Esophagus muscularis mucosa (tissue), 4 donors: ENCODE data around the gene SLC35F4.

Experiments used
- EP300 ChIP-seq: sonication (generic); formaldehyde crosslinking; IDR thresholded peaks from one replicate; pipeline ENCODE4 v1.6.1; 2017; ENCODE audit warnings: antibody characterized with exemption
- POLR2A ChIP-seq: fragments of 450-650 bp; IDR thresholded peaks from one replicate; pipeline ENCODE4 v1.6.1; 2017; ENCODE audit warnings: antibody characterized with exemption, moderate library complexity, mild to moderate bottlenecking, low read depth
- POLR2AphosphoS5 ChIP-seq, 2 donors: sonication (generic); formaldehyde crosslinking; IDR thresholded peaks; one replicate each; pipeline ENCODE4 v1.6.1; 2017; ENCODE audit warnings: antibody characterized with exemption in 2 of 2
- TF ChIP-seq, protein P1 (sequence below), 3 experiments: fragments of 200-600 bp in 2 of 3; fragments of 450-650 bp in 1 of 3; sonication (generic) in 2 of 3; IDR thresholded peaks; one replicate each; pipeline ENCODE4 v1.5.1; 2017 to 2019; ENCODE audit warnings: antibody characterized with exemption in 3 of 3, mild to moderate bottlenecking in 2 of 3, moderate library complexity in 1 of 3

DNA sequence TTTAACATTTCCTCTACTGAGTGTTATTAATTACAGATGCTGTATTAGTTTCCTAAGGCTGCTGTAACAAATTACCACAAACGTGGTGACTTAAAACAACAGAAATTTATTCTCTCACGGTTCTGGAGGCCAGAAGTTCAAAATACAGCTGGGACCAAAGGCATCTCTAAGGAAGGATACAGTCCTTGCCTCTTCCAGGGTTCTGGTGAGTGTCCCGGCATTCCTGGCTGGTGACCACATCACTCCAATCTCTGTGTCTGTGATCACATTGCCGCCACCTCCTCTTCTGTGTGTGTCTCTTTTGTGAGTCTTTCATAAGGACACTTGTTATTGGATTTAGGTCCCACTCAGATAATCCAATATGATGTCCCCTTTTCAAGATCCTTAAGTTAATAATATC lies 287.1 kb downstream of the SLC35F4 start:
- TF ChIP-seq POLR2A (no peak), POLR2AphosphoS5 (IDR thresholded peaks at IDR 0.05) (no peak), EP300 (no peak)
- TF ChIP-seq, protein P1, sequence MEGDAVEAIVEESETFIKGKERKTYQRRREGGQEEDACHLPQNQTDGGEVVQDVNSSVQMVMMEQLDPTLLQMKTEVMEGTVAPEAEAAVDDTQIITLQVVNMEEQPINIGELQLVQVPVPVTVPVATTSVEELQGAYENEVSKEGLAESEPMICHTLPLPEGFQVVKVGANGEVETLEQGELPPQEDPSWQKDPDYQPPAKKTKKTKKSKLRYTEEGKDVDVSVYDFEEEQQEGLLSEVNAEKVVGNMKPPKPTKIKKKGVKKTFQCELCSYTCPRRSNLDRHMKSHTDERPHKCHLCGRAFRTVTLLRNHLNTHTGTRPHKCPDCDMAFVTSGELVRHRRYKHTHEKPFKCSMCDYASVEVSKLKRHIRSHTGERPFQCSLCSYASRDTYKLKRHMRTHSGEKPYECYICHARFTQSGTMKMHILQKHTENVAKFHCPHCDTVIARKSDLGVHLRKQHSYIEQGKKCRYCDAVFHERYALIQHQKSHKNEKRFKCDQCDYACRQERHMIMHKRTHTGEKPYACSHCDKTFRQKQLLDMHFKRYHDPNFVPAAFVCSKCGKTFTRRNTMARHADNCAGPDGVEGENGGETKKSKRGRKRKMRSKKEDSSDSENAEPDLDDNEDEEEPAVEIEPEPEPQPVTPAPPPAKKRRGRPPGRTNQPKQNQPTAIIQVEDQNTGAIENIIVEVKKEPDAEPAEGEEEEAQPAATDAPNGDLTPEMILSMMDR (IDR thresholded peaks at IDR 0.05) = no peak
